ENCODE measurements around the gene SCN1B. TPM values are rescaled to one million over a fixed set of nuclear protein-coding genes. Genes with fewer than 3 reads are reported as not detected.
A peak's percentile ranks its signal among the peaks of the same experiment; 100 is the strongest.
"Not testable (repeated sequence)": the region's sequence is repeated elsewhere in the genome, so short reads cannot be mapped to it uniquely, and the experiment has no call there.

SCN1B gene
- total RNA-seq, 2 donors from 2014 or later, result 1.4 to 1.5 TPM

- no peaks in the 10 kb centered on the region for H3K9me3 Mint-ChIP-seq
- H3K4me3 ChIP-seq (ENCODE audit: low read length), result peak overlapping the region; percentile 93
- TF ChIP-seq, protein P1, sequence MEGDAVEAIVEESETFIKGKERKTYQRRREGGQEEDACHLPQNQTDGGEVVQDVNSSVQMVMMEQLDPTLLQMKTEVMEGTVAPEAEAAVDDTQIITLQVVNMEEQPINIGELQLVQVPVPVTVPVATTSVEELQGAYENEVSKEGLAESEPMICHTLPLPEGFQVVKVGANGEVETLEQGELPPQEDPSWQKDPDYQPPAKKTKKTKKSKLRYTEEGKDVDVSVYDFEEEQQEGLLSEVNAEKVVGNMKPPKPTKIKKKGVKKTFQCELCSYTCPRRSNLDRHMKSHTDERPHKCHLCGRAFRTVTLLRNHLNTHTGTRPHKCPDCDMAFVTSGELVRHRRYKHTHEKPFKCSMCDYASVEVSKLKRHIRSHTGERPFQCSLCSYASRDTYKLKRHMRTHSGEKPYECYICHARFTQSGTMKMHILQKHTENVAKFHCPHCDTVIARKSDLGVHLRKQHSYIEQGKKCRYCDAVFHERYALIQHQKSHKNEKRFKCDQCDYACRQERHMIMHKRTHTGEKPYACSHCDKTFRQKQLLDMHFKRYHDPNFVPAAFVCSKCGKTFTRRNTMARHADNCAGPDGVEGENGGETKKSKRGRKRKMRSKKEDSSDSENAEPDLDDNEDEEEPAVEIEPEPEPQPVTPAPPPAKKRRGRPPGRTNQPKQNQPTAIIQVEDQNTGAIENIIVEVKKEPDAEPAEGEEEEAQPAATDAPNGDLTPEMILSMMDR (conservative IDR thresholded peaks at IDR 0.05), result no peak
- H3K9ac ChIP-seq (ENCODE audit: extremely low read depth, low read length, poor library complexity, severe bottlenecking), result no peak overlapping the region
- H3K4me1 ChIP-seq (ENCODE audit: control insufficient read depth, insufficient read depth, low read length), result no peaks in the 10 kb centered on the region
- H3K27me3 ChIP-seq (ENCODE audit: control insufficient read depth, insufficient read depth, low read length, poor library complexity, severe bottlenecking), result no peaks in the 10 kb centered on the region
- peaks cover 12% of the 10 kb centered on the region for H3K36me3 ChIP-seq (ENCODE audit: control insufficient read depth, insufficient read depth, low read length)
- WGBS, 2 experiments (ENCODE audit: insufficient coverage in 1 of 2, insufficient read length in 1 of 2), result 91 to 95% methylated on average over 9 to 11 of the region's 11 CpGs
- H3K9me3 ChIP-seq (ENCODE audit: control insufficient read depth, low read length), result no peaks in the 10 kb centered on the region
- no peaks in the 10 kb centered on the region for H3K27me3 Mint-ChIP-seq (ENCODE audit: insufficient read depth)
- peaks cover 43% of the 10 kb centered on the region for H3K4me1 Mint-ChIP-seq
- peak overlapping the region; percentile 85 for H3K4me3 Mint-ChIP-seq
- peak; percentile 35 for DNase-seq
- peaks cover 30% of the 10 kb centered on the region for H3K36me3 Mint-ChIP-seq (ENCODE audit: low read depth)
- H3K27ac Mint-ChIP-seq, result peak overlapping the region; percentile 84
- no peak overlapping the region for H3K27ac ChIP-seq (ENCODE audit: low read depth, low read length)
These were observed 28.2 kb upstream of the SCN1B start for GRCh38 chr19:35002037-35002535.

- no peaks in the 10 kb centered on the region for H3K9me3 Mint-ChIP-seq
- H3K27me3 Mint-ChIP-seq (ENCODE audit: insufficient read depth), result no peaks in the 10 kb centered on the region
- H3K27ac Mint-ChIP-seq, result peak overlapping the region; percentile 75
- H3K4me3 Mint-ChIP-seq, result no peak overlapping the region
- Histone ChIP-seq H3K27ac (ENCODE audit: low read depth, low read length) (no peak overlapping the region), H3K4me3 (ENCODE audit: low read length) (no peak overlapping the region), H3K9ac (ENCODE audit: extremely low read depth, low read length, poor library complexity, severe bottlenecking) (no peak overlapping the region), H3K9me3 (ENCODE audit: control insufficient read depth, low read length) (no peaks in the 10 kb centered on the region), H3K4me1 (ENCODE audit: control insufficient read depth, insufficient read depth, low read length) (no peaks in the 10 kb centered on the region), H3K36me3 (ENCODE audit: control insufficient read depth, insufficient read depth, low read length) (peaks cover 26% of the 10 kb centered on the region), H3K27me3 (ENCODE audit: control insufficient read depth, insufficient read depth, low read length, poor library complexity, severe bottlenecking) (no peaks in the 10 kb centered on the region)
- peaks cover 37% of the 10 kb centered on the region for H3K36me3 Mint-ChIP-seq (ENCODE audit: low read depth)
- H3K4me1 Mint-ChIP-seq, result peaks cover 28% of the 10 kb centered on the region
- 95 to 100% methylated on average over 7 to 18 of the region's 18 CpGs for WGBS, 2 experiments (ENCODE audit: insufficient coverage in 1 of 2, insufficient read length in 1 of 2)
- DNase-seq, result no peak
- TF ChIP-seq, protein P1 (conservative IDR thresholded peaks at IDR 0.05), result no peak
These were observed 25.6 kb upstream of the SCN1B start for GRCh38 chr19:35004517-35005255.

DNA sequence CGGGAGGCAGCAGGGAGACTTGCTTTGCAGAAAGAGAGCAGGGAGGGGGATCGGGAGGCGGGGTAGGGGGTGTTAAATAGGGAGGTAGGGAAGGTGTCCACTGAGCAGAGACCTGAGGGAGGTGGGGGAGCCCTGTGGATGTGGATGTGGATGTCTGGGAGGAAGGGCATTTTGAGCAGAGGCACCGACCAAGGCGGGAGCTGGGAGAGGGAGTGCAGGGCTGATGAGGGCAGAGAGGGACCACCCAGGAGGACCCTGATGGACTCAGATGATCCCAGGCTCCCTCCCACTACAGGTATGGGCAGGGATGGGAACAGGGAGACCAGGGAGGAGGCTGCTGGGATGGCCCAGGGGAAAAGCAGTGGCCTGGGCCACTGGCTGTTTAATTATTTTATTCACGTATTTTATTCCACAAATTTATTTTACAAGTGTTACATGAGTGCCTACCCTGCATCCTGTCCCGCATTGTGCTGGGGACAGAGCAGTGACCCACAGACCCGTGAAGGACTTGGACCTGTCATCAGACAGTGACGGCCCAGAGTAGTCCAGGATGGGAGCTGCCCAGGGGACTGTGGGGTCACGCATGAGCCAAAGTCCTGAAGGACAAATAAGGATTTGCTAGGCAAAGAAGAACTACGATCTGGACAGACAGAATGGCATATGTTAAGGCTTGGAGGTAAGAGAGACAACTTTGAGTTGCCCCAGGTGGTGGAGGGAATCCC, 24.9 kb upstream of the SCN1B start:
- WGBS, 2 experiments (ENCODE audit: insufficient coverage in 1 of 2, insufficient read length in 1 of 2), result 91 to 98% methylated on average over 6 to 11 of the region's 11 CpGs
- H3K27ac Mint-ChIP-seq, result peak overlapping the region; percentile 52
- H3K9me3 ChIP-seq (ENCODE audit: control insufficient read depth, low read length), result no peaks in the 10 kb centered on the region
- H3K4me3 Mint-ChIP-seq, result no peak overlapping the region
- peaks cover 41% of the 10 kb centered on the region for H3K36me3 Mint-ChIP-seq (ENCODE audit: low read depth)
- H3K9me3 Mint-ChIP-seq, result no peaks in the 10 kb centered on the region
- peaks cover 33% of the 10 kb centered on the region for H3K36me3 ChIP-seq (ENCODE audit: control insufficient read depth, insufficient read depth, low read length)
- H3K9ac ChIP-seq (ENCODE audit: extremely low read depth, low read length, poor library complexity, severe bottlenecking), result no peak overlapping the region
- DNase-seq, result no peak
- H3K27ac ChIP-seq (ENCODE audit: low read depth, low read length), result no peak overlapping the region
- TF ChIP-seq, protein P1 (conservative IDR thresholded peaks at IDR 0.05), result no peak
- no peaks in the 10 kb centered on the region for H3K27me3 Mint-ChIP-seq (ENCODE audit: insufficient read depth)
- H3K4me1 ChIP-seq (ENCODE audit: control insufficient read depth, insufficient read depth, low read length), result no peaks in the 10 kb centered on the region
- no peaks in the 10 kb centered on the region for H3K27me3 ChIP-seq (ENCODE audit: control insufficient read depth, insufficient read depth, low read length, poor library complexity, severe bottlenecking)
- H3K4me1 Mint-ChIP-seq, result peaks cover 28% of the 10 kb centered on the region
- H3K4me3 ChIP-seq (ENCODE audit: low read length), result no peak overlapping the region

DNA sequence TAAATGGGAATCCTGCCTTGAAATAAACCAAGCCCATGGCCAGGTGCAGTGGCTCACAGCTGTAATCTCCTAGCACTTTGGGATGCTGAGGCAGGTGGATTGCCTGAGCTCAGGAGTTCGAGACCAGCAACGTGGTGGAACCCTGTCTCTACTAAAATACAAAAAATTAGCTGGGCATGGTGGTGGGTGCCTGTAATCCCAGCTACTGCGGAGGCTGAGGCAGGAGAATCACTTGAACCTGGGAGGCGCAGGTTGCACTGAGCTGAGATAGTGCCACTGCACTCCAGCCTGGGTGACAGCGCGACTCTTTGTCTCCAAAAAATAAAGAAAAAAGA, 24.3 kb upstream of the SCN1B start:
- not testable (repeated sequence) for DNase-seq; H3K4me3 Mint-ChIP-seq; H3K27me3 ChIP-seq (ENCODE audit: control insufficient read depth, insufficient read depth, low read length, poor library complexity, severe bottlenecking); H3K27me3 Mint-ChIP-seq (ENCODE audit: insufficient read depth); H3K9ac ChIP-seq (ENCODE audit: extremely low read depth, low read length, poor library complexity, severe bottlenecking); H3K4me3 ChIP-seq (ENCODE audit: low read length); H3K4me1 ChIP-seq (ENCODE audit: control insufficient read depth, insufficient read depth, low read length); H3K9me3 ChIP-seq (ENCODE audit: control insufficient read depth, low read length); H3K27ac ChIP-seq (ENCODE audit: low read depth, low read length); H3K9me3 Mint-ChIP-seq
- H3K27ac Mint-ChIP-seq, result peak overlapping the region; percentile 52
- peaks cover 44% of the 10 kb centered on the region for H3K36me3 Mint-ChIP-seq (ENCODE audit: low read depth)
- WGBS, 2 experiments (ENCODE audit: insufficient coverage in 1 of 2, insufficient read length in 1 of 2), result 98 to 100% methylated on average over 5 to 6 of the region's 6 CpGs
- peaks cover 37% of the 10 kb centered on the region for H3K36me3 ChIP-seq (ENCODE audit: control insufficient read depth, insufficient read depth, low read length)
- H3K4me1 Mint-ChIP-seq, result peaks cover 28% of the 10 kb centered on the region

All from endodermal cell (in vitro differentiated cells).